Karpas-422 (cell line): Measurements from ENCODE around the gene TRPV5. TPM values are rescaled to one million over a fixed set of nuclear protein-coding genes. Genes with fewer than 3 reads are reported as not detected.

Experiments used
- DNase-seq: peaks from one replicate; pipeline ENCODE4 v3.0.0-alpha.2; 2015
- H2AFZ ChIP-seq: fragments of 200-600 bp; sonication (generic); 2 replicates; pipeline ENCODE4 v1.6.1; 2014; ENCODE audit warnings: antibody characterized with exemption, low read length, mixed read lengths
- H3K27ac ChIP-seq: fragments of 200-600 bp; sonication (generic); 2 replicates; pipeline ENCODE4 v1.5.1; 2014; ENCODE audit warnings: mild to moderate bottlenecking, low read length, moderate library complexity
- H3K27me3 ChIP-seq: fragments of 200-600 bp; sonication (generic); 2 replicates; pipeline ENCODE4 v1.6.1; 2014; ENCODE audit warnings: low read length, mixed read lengths
- H3K36me3 ChIP-seq: fragments of 200-600 bp; sonication (generic); 2 replicates; pipeline ENCODE4 v1.6.1; 2014; ENCODE audit warnings: low read length, mixed read lengths; ENCODE audit not compliant: insufficient read depth
- H3K4me1 ChIP-seq: fragments of 200-600 bp; sonication (generic); 2 replicates; pipeline ENCODE4 v1.6.1; 2014; ENCODE audit warnings: mild to moderate bottlenecking, low read length, mixed read lengths
- H3K4me2 ChIP-seq: fragments of 200-600 bp; sonication (generic); 2 replicates; pipeline ENCODE4 v1.6.1; 2014; ENCODE audit warnings: low read length, low read depth, mild to moderate bottlenecking; ENCODE audit not compliant: poor library complexity, severe bottlenecking
- H3K4me3 ChIP-seq: fragments of 200-600 bp; sonication (generic); 2 replicates; pipeline ENCODE4 v1.5.1; 2014; ENCODE audit warnings: mild to moderate bottlenecking, antibody characterized with exemption, low read length, mixed read lengths
- H3K79me2 ChIP-seq: fragments of 200-600 bp; sonication (generic); 2 replicates; pipeline ENCODE4 v1.6.1; 2014; ENCODE audit warnings: mild to moderate bottlenecking, low read length, mixed read lengths
- H3K9ac ChIP-seq: fragments of 200-600 bp; sonication (generic); 2 replicates; pipeline ENCODE4 v1.6.0; 2014; ENCODE audit warnings: low read length
- H3K9me2 ChIP-seq: fragments of 200-600 bp; sonication (generic), shearing (Covaris generic); replicated peaks from 2 replicates; pipeline ENCODE4 v1.6.0; 2014; ENCODE audit warnings: mild to moderate bottlenecking, low read length, moderate library complexity; ENCODE audit not compliant: insufficient read depth
- H3K9me3 ChIP-seq: fragments of 300-700, 200-600 bp; sonication (generic); 2 replicates; pipeline ENCODE4 v1.6.1; 2014; ENCODE audit warnings: low read length, mixed read lengths
- H4K20me1 ChIP-seq: fragments of 200-600 bp; sonication (generic); 2 replicates; pipeline ENCODE4 v1.6.1; 2014; ENCODE audit warnings: mild to moderate bottlenecking, antibody characterized with exemption, low read length, low read depth; ENCODE audit not compliant: insufficient read depth
- total RNA-seq: library from RNA; depleted of rRNA; stranded (reverse); fragments of >200 nt; shearing (Covaris generic); gene quantifications from 2 replicates; pipeline ENCODE4 v1.2.3, GENCODE V29; 2014; ENCODE audit warnings: low replicate concordance

The TRPV5 gene
- total RNA-seq, 1 experiment from 2014 or later, result not detected

- no peak for DNase-seq
- Histone ChIP-seq H3K4me1 (no peaks in the 10 kb centered on the region), H4K20me1 (no peaks in the 10 kb centered on the region), H3K36me3 (no peaks in the 10 kb centered on the region), H3K27ac (no peak within 1 kb of the TSS), H3K4me3 (no peak within 1 kb of the TSS), H2AFZ (no peak within 1 kb of the TSS), H3K27me3 (no peaks in the 10 kb centered on the region), H3K9me3 (no peaks in the 10 kb centered on the region), H3K9me2 (no peaks in the 10 kb centered on the region), H3K4me2 (no peak within 1 kb of the TSS), H3K79me2 (no peaks in the 10 kb centered on the region), H3K9ac (no peak within 1 kb of the TSS)
Observed at GRCh38 chr7:142885311-142886230, 48.0 kb downstream of the TRPV5 start, which contains the start of gene TRPV6. TRPV6 (minus strand) TSS chr7:142885745.

GRCh38 chr7:142884286-142884640 lies 49.3 kb downstream of the TRPV5 start:
- Histone ChIP-seq H3K4me2 (no peak overlapping the region), H3K79me2 (no peaks in the 10 kb centered on the region), H3K36me3 (no peaks in the 10 kb centered on the region), H2AFZ (no peak overlapping the region), H3K9me3 (no peaks in the 10 kb centered on the region), H4K20me1 (no peaks in the 10 kb centered on the region), H3K4me3 (no peak overlapping the region), H3K9me2 (no peaks in the 10 kb centered on the region), H3K9ac (no peak overlapping the region), H3K27me3 (no peaks in the 10 kb centered on the region), H3K4me1 (no peaks in the 10 kb centered on the region), H3K27ac (no peak overlapping the region)
- DNase-seq, result no peak

GRCh38 chr7:142883571-142884285 lies 49.8 kb downstream of the TRPV5 start:
- Histone ChIP-seq H3K4me3 (no peak overlapping the region), H3K36me3 (no peaks in the 10 kb centered on the region), H4K20me1 (no peaks in the 10 kb centered on the region), H3K9me3 (no peaks in the 10 kb centered on the region), H3K27me3 (no peaks in the 10 kb centered on the region), H3K27ac (no peak overlapping the region), H3K9me2 (no peaks in the 10 kb centered on the region), H3K4me2 (no peak overlapping the region), H3K79me2 (no peaks in the 10 kb centered on the region), H3K9ac (no peak overlapping the region), H2AFZ (no peak overlapping the region), H3K4me1 (no peaks in the 10 kb centered on the region)
- DNase-seq, result no peak

GRCh38 chr7:142883145-142883544 lies 50.4 kb downstream of the TRPV5 start:
- Histone ChIP-seq H3K9me3 (no peaks in the 10 kb centered on the region), H3K27me3 (no peaks in the 10 kb centered on the region), H3K9me2 (no peaks in the 10 kb centered on the region), H3K4me3 (no peak overlapping the region), H3K27ac (no peak overlapping the region), H4K20me1 (no peaks in the 10 kb centered on the region), H3K36me3 (no peaks in the 10 kb centered on the region), H3K4me1 (no peaks in the 10 kb centered on the region), H3K79me2 (no peaks in the 10 kb centered on the region), H3K9ac (no peak overlapping the region), H3K4me2 (no peak overlapping the region), H2AFZ (no peak overlapping the region)
- DNase-seq, result no peak

- H3K27me3 ChIP-seq, result no peaks in the 10 kb centered on the region
- H3K27ac ChIP-seq, result no peak overlapping the region
- H3K4me2 ChIP-seq, result no peak overlapping the region
- H3K9me2 ChIP-seq, result no peaks in the 10 kb centered on the region
- H3K9ac ChIP-seq, result no peak overlapping the region
- no peaks in the 10 kb centered on the region for H3K9me3 ChIP-seq
- DNase-seq, result no peak
- no peak overlapping the region for H2AFZ ChIP-seq
- no peak overlapping the region for H3K4me3 ChIP-seq
- H4K20me1 ChIP-seq, result no peaks in the 10 kb centered on the region
- H3K79me2 ChIP-seq, result no peaks in the 10 kb centered on the region
- H3K4me1 ChIP-seq, result no peaks in the 10 kb centered on the region
- H3K36me3 ChIP-seq, result no peaks in the 10 kb centered on the region
Observed at GRCh38 chr7:142882338-142882678, 51.2 kb downstream of the TRPV5 start.

- no peaks in the 10 kb centered on the region for H3K9me3 ChIP-seq
- H3K4me2 ChIP-seq, result no peak overlapping the region
- H3K27me3 ChIP-seq, result no peaks in the 10 kb centered on the region
- H3K9me2 ChIP-seq, result no peaks in the 10 kb centered on the region
- H2AFZ ChIP-seq, result no peak overlapping the region
- no peaks in the 10 kb centered on the region for H3K79me2 ChIP-seq
- H3K27ac ChIP-seq, result no peak overlapping the region
- no peak overlapping the region for H3K9ac ChIP-seq
- no peaks in the 10 kb centered on the region for H4K20me1 ChIP-seq
- no peaks in the 10 kb centered on the region for H3K4me1 ChIP-seq
- H3K4me3 ChIP-seq, result no peak overlapping the region
- no peak for DNase-seq
- H3K36me3 ChIP-seq, result no peaks in the 10 kb centered on the region
Observed at GRCh38 chr7:142881586-142882337, 51.8 kb downstream of the TRPV5 start.

- no peaks in the 10 kb centered on the region for H3K79me2 ChIP-seq
- H3K9me2 ChIP-seq, result no peaks in the 10 kb centered on the region
- H3K27me3 ChIP-seq, result no peaks in the 10 kb centered on the region
- H3K4me3 ChIP-seq, result no peak overlapping the region
- no peaks in the 10 kb centered on the region for H4K20me1 ChIP-seq
- H3K27ac ChIP-seq, result no peak overlapping the region
- DNase-seq, result peak; percentile 81
- H2AFZ ChIP-seq, result no peak overlapping the region
- H3K36me3 ChIP-seq, result no peaks in the 10 kb centered on the region
- no peaks in the 10 kb centered on the region for H3K4me1 ChIP-seq
- no peaks in the 10 kb centered on the region for H3K9me3 ChIP-seq
- no peak overlapping the region for H3K4me2 ChIP-seq
- H3K9ac ChIP-seq, result no peak overlapping the region
Observed at GRCh38 chr7:142880876-142881505, 52.6 kb downstream of the TRPV5 start.

- Histone ChIP-seq H3K9ac (no peak overlapping the region), H3K36me3 (no peaks in the 10 kb centered on the region), H3K27ac (no peak overlapping the region), H3K9me3 (no peaks in the 10 kb centered on the region), H3K27me3 (no peaks in the 10 kb centered on the region), H3K4me2 (no peak overlapping the region), H2AFZ (no peak overlapping the region), H4K20me1 (no peaks in the 10 kb centered on the region), H3K4me1 (no peaks in the 10 kb centered on the region), H3K4me3 (no peak overlapping the region), H3K9me2 (no peaks in the 10 kb centered on the region), H3K79me2 (no peaks in the 10 kb centered on the region)
- DNase-seq, result no peak
Observed at GRCh38 chr7:142879060-142879459, 54.5 kb downstream of the TRPV5 start.
